GM23338 (cell line): ENCODE results near the gene SPTB. TPM values are rescaled to one million over a fixed set of nuclear protein-coding genes. Genes with fewer than 3 reads are reported as not detected.

Experiments
- ATAC-seq: fragments of 200-7000 bp; cut with Tn5 transposase; 3 replicates; pipeline ENCODE4 v1.9.1; 2020
- DNase-seq: peaks from one replicate; pipeline ENCODE4 v3.0.0-alpha.2; 2015; ENCODE audit warnings: low spot score
- H2AFZ ChIP-seq: fragments of 200-600 bp; sonication (generic); 2 replicates; pipeline ENCODE4 v1.8.0; 2016; ENCODE audit warnings: antibody characterized with exemption, mild to moderate bottlenecking, moderate library complexity
- H3F3A ChIP-seq: fragments of 200-600 bp; sonication (generic); replicated peaks from 2 replicates; pipeline ENCODE4 v1.8.0; 2017; ENCODE audit warnings: antibody characterized with exemption, mixed run types, low read depth
- H3K27ac ChIP-seq: fragments of 200-600 bp; sonication (generic); 2 replicates; pipeline ENCODE4 v1.6.1; 2016; ENCODE audit warnings: low read depth
- H3K27me3 ChIP-seq: fragments of 200-600 bp; sonication (generic); 2 replicates; pipeline ENCODE4 v1.8.0; 2016; ENCODE audit warnings: mild to moderate bottlenecking, mixed run types, moderate library complexity; ENCODE audit not compliant: insufficient read depth
- H3K36me3 ChIP-seq: fragments of 200-600 bp; sonication (generic); 2 replicates; pipeline ENCODE4 v1.8.0; 2016; ENCODE audit warnings: mild to moderate bottlenecking; ENCODE audit not compliant: insufficient read depth
- H3K4me1 ChIP-seq: fragments of 200-600 bp; sonication (generic); 2 replicates; pipeline ENCODE4 v1.8.0; 2016; ENCODE audit warnings: mild to moderate bottlenecking, moderate library complexity; ENCODE audit not compliant: insufficient read depth
- H3K4me2 ChIP-seq: fragments of 200-600 bp; sonication (generic); 2 replicates; pipeline ENCODE4 v1.7.1; 2017; ENCODE audit warnings: mixed run types
- H3K4me3 ChIP-seq: fragments of 200-600 bp; sonication (generic); 2 replicates; pipeline ENCODE4 v1.6.1; 2016; ENCODE audit warnings: mixed run types
- H3K79me2 ChIP-seq: fragments of 200-600 bp; sonication (generic); replicated peaks from 2 replicates; pipeline ENCODE4 v1.8.0; 2017; ENCODE audit warnings: mild to moderate bottlenecking; ENCODE audit not compliant: insufficient read depth
- H3K9me2 ChIP-seq: fragments of 200-600 bp; sonication (generic); 2 replicates; pipeline ENCODE4 v1.8.0; 2017; ENCODE audit not compliant: insufficient read depth
- H4K20me1 ChIP-seq: fragments of 200-600 bp; sonication (generic); replicated peaks from 2 replicates; pipeline ENCODE4 v1.8.0; 2017; ENCODE audit warnings: mild to moderate bottlenecking; ENCODE audit not compliant: insufficient read depth
- H3K27ac Mint-ChIP-seq: 2 replicates; pipeline ENCODE4 v1.8.0; 2020; ENCODE audit warnings: inconsistent platforms, mild to moderate bottlenecking, moderate library complexity, mixed read lengths
- H3K27me3 Mint-ChIP-seq: 3 replicates; pipeline ENCODE4 v1.8.0; 2022; ENCODE audit warnings: low read depth, mild to moderate bottlenecking, moderate library complexity, mixed read lengths, inconsistent platforms; ENCODE audit not compliant: insufficient read depth, poor library complexity
- H3K36me3 Mint-ChIP-seq: 3 replicates; pipeline ENCODE4 v1.8.0; 2021; ENCODE audit warnings: low read depth, mild to moderate bottlenecking, inconsistent platforms, moderate library complexity, mixed read lengths
- H3K4me1 Mint-ChIP-seq: 3 replicates; pipeline ENCODE4 v1.8.0; 2020; ENCODE audit warnings: mild to moderate bottlenecking, inconsistent platforms, mixed read lengths
- H3K4me3 Mint-ChIP-seq: 3 replicates; pipeline ENCODE4 v1.8.0; 2021; ENCODE audit warnings: moderate library complexity, mild to moderate bottlenecking, inconsistent platforms, mixed read lengths
- H3K9me3 Mint-ChIP-seq: 3 replicates; pipeline ENCODE4 v1.8.0; 2020; ENCODE audit warnings: moderate library complexity, mild to moderate bottlenecking, inconsistent platforms, mixed read lengths
- EZH2 ChIP-seq: fragments of 200-600 bp; sonication (generic); IDR thresholded peaks from one replicate; pipeline ENCODE4 v1.8.0; 2017; ENCODE audit warnings: antibody characterized with exemption, mild to moderate bottlenecking, low read depth; ENCODE audit not compliant: unreplicated experiment
- STAT1 ChIP-seq: IDR thresholded peaks from one replicate; pipeline ENCODE4 v1.6.1; 2016; ENCODE audit warnings: antibody characterized with exemption; ENCODE audit not compliant: unreplicated experiment
- ZNF114 ChIP-seq: fragments of 250-450 bp; sonication (Bioruptor Pico); IDR thresholded peaks from 2 replicates; pipeline ENCODE4 v1.5.0; 2020; ENCODE audit warnings: mild to moderate bottlenecking, moderate library complexity
- polyA plus RNA-seq: library from polyadenylated mRNA; unstranded; fragments of >200 nt; fragmentation: Nextera tagmentation; extraction: Ambion mirVana; gene quantifications from 2 replicates; pipeline ENCODE4 v1.2.1, GENCODE V29; 2016
- total RNA-seq: library from RNA; depleted of rRNA; stranded (reverse); fragments of >200 nt; shearing (Covaris generic); gene quantifications from 2 replicates; pipeline ENCODE4 v1.2.3, GENCODE V29; 2014
- TF ChIP-seq, protein P1 (sequence below): fragments of 250-450 bp; sonication (Bioruptor Pico); IDR thresholded peaks from 2 replicates; pipeline ENCODE4 v1.5.0; 2020; ENCODE audit warnings: mild to moderate bottlenecking, moderate library complexity
- TF ChIP-seq, protein P2 (sequence below): IDR thresholded peaks from one replicate; pipeline ENCODE4 v1.6.1; 2018; ENCODE audit warnings: antibody characterized with exemption; ENCODE audit not compliant: unreplicated experiment

SPTB gene
- total and polyA plus RNA-seq, 2 experiments from 2014 or later, result 1.1 to 1.9 TPM

DNA sequence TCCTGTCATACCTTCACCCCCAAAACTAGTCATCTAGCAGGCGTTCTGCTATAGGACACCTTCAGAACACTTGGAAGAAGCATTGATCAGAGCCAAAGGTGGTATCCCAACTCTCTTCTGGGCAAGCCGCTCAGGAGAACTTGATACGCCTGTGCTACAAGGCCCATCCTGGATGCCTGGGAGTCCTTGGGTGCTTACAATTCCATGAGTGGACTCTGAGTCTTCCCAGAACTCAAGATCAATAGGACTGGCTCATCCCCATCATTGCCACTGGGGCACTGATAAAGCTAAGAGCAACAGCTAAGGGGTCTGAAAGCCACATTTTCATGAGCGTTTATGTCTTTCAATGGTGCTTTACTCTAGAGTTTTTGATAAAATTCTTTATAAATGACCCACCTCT, 1.9 kb downstream of the SPTB start (continued):
- TF ChIP-seq, protein P1, sequence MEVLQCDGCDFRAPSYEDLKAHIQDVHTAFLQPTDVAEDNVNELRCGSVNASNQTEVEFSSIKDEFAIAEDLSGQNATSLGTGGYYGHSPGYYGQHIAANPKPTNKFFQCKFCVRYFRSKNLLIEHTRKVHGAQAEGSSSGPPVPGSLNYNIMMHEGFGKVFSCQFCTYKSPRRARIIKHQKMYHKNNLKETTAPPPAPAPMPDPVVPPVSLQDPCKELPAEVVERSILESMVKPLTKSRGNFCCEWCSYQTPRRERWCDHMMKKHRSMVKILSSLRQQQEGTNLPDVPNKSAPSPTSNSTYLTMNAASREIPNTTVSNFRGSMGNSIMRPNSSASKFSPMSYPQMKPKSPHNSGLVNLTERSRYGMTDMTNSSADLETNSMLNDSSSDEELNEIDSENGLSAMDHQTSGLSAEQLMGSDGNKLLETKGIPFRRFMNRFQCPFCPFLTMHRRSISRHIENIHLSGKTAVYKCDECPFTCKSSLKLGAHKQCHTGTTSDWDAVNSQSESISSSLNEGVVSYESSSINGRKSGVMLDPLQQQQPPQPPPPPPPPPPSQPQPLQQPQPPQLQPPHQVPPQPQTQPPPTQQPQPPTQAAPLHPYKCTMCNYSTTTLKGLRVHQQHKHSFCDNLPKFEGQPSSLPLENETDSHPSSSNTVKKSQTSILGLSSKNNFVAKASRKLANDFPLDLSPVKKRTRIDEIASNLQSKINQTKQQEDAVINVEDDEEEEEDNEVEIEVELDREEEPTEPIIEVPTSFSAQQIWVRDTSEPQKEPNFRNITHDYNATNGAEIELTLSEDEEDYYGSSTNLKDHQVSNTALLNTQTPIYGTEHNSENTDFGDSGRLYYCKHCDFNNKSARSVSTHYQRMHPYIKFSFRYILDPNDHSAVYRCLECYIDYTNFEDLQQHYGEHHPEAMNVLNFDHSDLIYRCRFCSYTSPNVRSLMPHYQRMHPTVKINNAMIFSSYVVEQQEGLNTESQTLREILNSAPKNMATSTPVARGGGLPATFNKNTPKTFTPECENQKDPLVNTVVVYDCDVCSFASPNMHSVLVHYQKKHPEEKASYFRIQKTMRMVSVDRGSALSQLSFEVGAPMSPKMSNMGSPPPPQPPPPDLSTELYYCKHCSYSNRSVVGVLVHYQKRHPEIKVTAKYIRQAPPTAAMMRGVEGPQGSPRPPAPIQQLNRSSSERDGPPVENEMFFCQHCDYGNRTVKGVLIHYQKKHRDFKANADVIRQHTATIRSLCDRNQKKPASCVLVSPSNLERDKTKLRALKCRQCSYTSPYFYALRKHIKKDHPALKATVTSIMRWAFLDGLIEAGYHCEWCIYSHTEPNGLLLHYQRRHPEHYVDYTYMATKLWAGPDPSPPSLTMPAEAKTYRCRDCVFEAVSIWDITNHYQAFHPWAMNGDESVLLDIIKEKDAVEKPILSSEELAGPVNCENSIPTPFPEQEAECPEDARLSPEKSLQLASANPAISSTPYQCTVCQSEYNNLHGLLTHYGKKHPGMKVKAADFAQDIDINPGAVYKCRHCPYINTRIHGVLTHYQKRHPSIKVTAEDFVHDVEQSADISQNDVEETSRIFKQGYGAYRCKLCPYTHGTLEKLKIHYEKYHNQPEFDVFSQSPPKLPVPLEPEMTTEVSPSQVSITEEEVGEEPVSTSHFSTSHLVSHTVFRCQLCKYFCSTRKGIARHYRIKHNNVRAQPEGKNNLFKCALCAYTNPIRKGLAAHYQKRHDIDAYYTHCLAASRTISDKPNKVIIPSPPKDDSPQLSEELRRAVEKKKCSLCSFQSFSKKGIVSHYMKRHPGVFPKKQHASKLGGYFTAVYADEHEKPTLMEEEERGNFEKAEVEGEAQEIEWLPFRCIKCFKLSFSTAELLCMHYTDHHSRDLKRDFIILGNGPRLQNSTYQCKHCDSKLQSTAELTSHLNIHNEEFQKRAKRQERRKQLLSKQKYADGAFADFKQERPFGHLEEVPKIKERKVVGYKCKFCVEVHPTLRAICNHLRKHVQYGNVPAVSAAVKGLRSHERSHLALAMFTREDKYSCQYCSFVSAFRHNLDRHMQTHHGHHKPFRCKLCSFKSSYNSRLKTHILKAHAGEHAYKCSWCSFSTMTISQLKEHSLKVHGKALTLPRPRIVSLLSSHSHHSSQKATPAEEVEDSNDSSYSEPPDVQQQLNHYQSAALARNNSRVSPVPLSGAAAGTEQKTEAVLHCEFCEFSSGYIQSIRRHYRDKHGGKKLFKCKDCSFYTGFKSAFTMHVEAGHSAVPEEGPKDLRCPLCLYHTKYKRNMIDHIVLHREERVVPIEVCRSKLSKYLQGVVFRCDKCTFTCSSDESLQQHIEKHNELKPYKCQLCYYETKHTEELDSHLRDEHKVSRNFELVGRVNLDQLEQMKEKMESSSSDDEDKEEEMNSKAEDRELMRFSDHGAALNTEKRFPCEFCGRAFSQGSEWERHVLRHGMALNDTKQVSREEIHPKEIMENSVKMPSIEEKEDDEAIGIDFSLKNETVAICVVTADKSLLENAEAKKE, result no peak
- TF ChIP-seq STAT1, result no peak

DNA sequence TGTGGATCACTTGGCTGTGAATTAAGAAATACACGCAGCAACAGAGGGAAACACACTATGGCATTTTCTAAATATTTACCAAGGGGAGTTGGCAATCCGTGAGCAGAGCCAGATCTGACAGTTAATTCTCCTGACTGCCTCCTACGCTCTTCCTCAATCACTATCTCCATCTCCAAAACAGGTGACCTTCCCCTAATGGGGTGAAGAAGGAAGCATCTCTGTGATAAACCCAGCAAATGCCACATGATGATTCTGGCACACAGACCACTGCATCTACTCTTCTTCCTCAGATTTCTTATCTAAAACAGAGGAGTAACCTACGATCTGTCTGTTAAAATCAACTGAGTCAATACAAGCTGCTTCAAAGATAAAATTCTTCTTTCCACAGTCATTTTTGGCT, 4.4 kb downstream of the SPTB start:
- Histone ChIP-seq H3K36me3 (no peaks in the 10 kb centered on the region), H3K27ac (no peak overlapping the region), H3F3A (no peaks in the 10 kb centered on the region), H3K79me2 (no peaks in the 10 kb centered on the region), H3K4me2 (no peak overlapping the region), H2AFZ (no peak overlapping the region), H3K27me3 (peaks cover 38% of the 10 kb centered on the region), H3K4me1 (peaks cover 8% of the 10 kb centered on the region; the same call in 1 of the 2 replicates), H3K4me3 (no peak overlapping the region), H3K9me2 (peaks cover 5% of the 10 kb centered on the region; the same call in 1 of the 2 replicates), H4K20me1 (no peaks in the 10 kb centered on the region)
- Mint-ChIP-seq H3K4me3 (no peak overlapping the region; the same call in 2 of the 3 replicates), H3K9me3 (no peaks in the 10 kb centered on the region), H3K27me3 (peaks cover 18% of the 10 kb centered on the region), H3K27ac (no peak overlapping the region), H3K36me3 (no peaks in the 10 kb centered on the region), H3K4me1 (peaks cover 8% of the 10 kb centered on the region; the same call in 2 of the 3 replicates)
- DNase-seq (no peak), ATAC-seq (no peak)
- TF ChIP-seq ZNF114 (no peak), EZH2 (no peak)
- TF ChIP-seq, protein P2, sequence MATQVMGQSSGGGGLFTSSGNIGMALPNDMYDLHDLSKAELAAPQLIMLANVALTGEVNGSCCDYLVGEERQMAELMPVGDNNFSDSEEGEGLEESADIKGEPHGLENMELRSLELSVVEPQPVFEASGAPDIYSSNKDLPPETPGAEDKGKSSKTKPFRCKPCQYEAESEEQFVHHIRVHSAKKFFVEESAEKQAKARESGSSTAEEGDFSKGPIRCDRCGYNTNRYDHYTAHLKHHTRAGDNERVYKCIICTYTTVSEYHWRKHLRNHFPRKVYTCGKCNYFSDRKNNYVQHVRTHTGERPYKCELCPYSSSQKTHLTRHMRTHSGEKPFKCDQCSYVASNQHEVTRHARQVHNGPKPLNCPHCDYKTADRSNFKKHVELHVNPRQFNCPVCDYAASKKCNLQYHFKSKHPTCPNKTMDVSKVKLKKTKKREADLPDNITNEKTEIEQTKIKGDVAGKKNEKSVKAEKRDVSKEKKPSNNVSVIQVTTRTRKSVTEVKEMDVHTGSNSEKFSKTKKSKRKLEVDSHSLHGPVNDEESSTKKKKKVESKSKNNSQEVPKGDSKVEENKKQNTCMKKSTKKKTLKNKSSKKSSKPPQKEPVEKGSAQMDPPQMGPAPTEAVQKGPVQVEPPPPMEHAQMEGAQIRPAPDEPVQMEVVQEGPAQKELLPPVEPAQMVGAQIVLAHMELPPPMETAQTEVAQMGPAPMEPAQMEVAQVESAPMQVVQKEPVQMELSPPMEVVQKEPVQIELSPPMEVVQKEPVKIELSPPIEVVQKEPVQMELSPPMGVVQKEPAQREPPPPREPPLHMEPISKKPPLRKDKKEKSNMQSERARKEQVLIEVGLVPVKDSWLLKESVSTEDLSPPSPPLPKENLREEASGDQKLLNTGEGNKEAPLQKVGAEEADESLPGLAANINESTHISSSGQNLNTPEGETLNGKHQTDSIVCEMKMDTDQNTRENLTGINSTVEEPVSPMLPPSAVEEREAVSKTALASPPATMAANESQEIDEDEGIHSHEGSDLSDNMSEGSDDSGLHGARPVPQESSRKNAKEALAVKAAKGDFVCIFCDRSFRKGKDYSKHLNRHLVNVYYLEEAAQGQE, result no peak
- TF ChIP-seq, protein P1, result no peak
